ENCODE measurements around the gene M6PR.

Gene M6PR

GRCh38 chr12:8949342-8950220 lies at the start of gene M6PR:
Gene M6PR, minus strand, starts transcription at chr12:8949645. Its CDS starts 3,241 bp downstream, at chr12:8946404.
- DNase-seq (ENCODE audit: low read depth): peak; percentile 85

- DNase-seq (ENCODE audit: low read depth): peak; percentile 9
These were observed 47.4 kb upstream of the M6PR start for GRCh38 chr12:8996682-8997405.

GRCh38 chr12:8995021-8995775 lies 45.8 kb upstream of the M6PR start:
- DNase-seq (ENCODE audit: low read depth): no peak

- DNase-seq (ENCODE audit: low read depth): no peak
These were observed 44.4 kb upstream of the M6PR start for GRCh38 chr12:8993827-8994226.

GRCh38 chr12:8991371-8992345 lies 42.2 kb upstream of the M6PR start:
- DNase-seq (ENCODE audit: low read depth): no peak

- DNase-seq (ENCODE audit: low read depth): no peak
These were observed 40.0 kb upstream of the M6PR start, which contains the start of gene KLRG1 for GRCh38 chr12:8989413-8989812. Gene KLRG1, plus strand, starts transcription at chr12:8989546. Its CDS starts 90 bp downstream, at chr12:8989636.

GRCh38 chr12:8987685-8988084 lies 38.2 kb upstream of the M6PR start:
- no peak for DNase-seq (ENCODE audit: low read depth)

- DNase-seq (ENCODE audit: low read depth): no peak
These were observed 37.7 kb upstream of the M6PR start for GRCh38 chr12:8987163-8987562.

GRCh38 chr12:8985213-8985754 lies 35.8 kb upstream of the M6PR start:
- no peak for DNase-seq (ENCODE audit: low read depth)

GRCh38 chr12:8980137-8980536 lies 30.7 kb upstream of the M6PR start:
- no peak for DNase-seq (ENCODE audit: low read depth)

GRCh38 chr12:8970432-8970831 lies 21.0 kb upstream of the M6PR start:
- DNase-seq (ENCODE audit: low read depth): no peak

- DNase-seq (ENCODE audit: low read depth): no peak
These were observed 20.5 kb upstream of the M6PR start for GRCh38 chr12:8969861-8970411.

- no peak for DNase-seq (ENCODE audit: low read depth)
These were observed 19.3 kb upstream of the M6PR start for GRCh38 chr12:8968761-8969160.

- no peak for DNase-seq (ENCODE audit: low read depth)
These were observed 10.7 kb upstream of the M6PR start for GRCh38 chr12:8960176-8960575.

GRCh38 chr12:8958066-8958465 lies 8.6 kb upstream of the M6PR start:
- DNase-seq (ENCODE audit: low read depth): no peak

GRCh38 chr12:8957561-8957960 lies 8.1 kb upstream of the M6PR start:
- no peak for DNase-seq (ENCODE audit: low read depth)

- DNase-seq (ENCODE audit: low read depth): no peak
These were observed 7.3 kb upstream of the M6PR start for GRCh38 chr12:8956772-8957171.

GRCh38 chr12:8956073-8956472 lies 6.6 kb upstream of the M6PR start:
- no peak for DNase-seq (ENCODE audit: low read depth)

- peak; percentile 43 for DNase-seq (ENCODE audit: low read depth)
These were observed 4.4 kb upstream of the M6PR start for GRCh38 chr12:8953773-8954402.

- DNase-seq (ENCODE audit: low read depth): no peak
These were observed 2.3 kb upstream of the M6PR start for GRCh38 chr12:8951744-8952143.
